GF-D8 (cell line): Measurements from ENCODE around the gene NFS1.

Source experiments
- DNase-seq: peaks from one replicate; lab custom pipeline; 2025; lab: John Stamatoyannopoulos, UW

Gene NFS1

GRCh38 chr20:35640724-35641123 lies 58.4 kb downstream of the NFS1 start:
- no peak for DNase-seq

GRCh38 chr20:35638751-35639150 lies 60.4 kb downstream of the NFS1 start:
- DNase-seq = no peak

GRCh38 chr20:35637276-35637675 lies 61.9 kb downstream of the NFS1 start:
- no peak for DNase-seq

GRCh38 chr20:35636095-35636494 lies 63.1 kb downstream of the NFS1 start:
- DNase-seq = no peak

- DNase-seq = no peak
Measured at GRCh38 chr20:35635652-35636051, 63.5 kb downstream of the NFS1 start.

- DNase-seq = no peak
Measured at GRCh38 chr20:35632539-35633115, 66.5 kb downstream of the NFS1 start.

- no peak for DNase-seq
Measured at GRCh38 chr20:35630636-35631035, 68.5 kb downstream of the NFS1 start.

GRCh38 chr20:35629427-35630145 lies 69.6 kb downstream of the NFS1 start:
- peak; percentile 68 for DNase-seq

- no peak for DNase-seq
Measured at GRCh38 chr20:35627121-35627520, 72.0 kb downstream of the NFS1 start.

GRCh38 chr20:35626386-35627001 lies 72.7 kb downstream of the NFS1 start:
- no peak for DNase-seq

GRCh38 chr20:35625584-35626385 lies 73.4 kb downstream of the NFS1 start:
- DNase-seq = no peak

- DNase-seq = no peak
Measured at GRCh38 chr20:35621560-35621946, 77.6 kb downstream of the NFS1 start.

GRCh38 chr20:35620818-35621559 lies 78.2 kb downstream of the NFS1 start:
- no peak for DNase-seq

GRCh38 chr20:35619196-35620095 lies 79.7 kb downstream of the NFS1 start:
- DNase-seq = no peak

- no peak for DNase-seq
Measured at GRCh38 chr20:35618263-35619131, 80.7 kb downstream of the NFS1 start.
